ENCODE measurements around the gene TMEM141. TPM values are rescaled to one million over a fixed set of nuclear protein-coding genes. Genes with fewer than 3 reads are reported as not detected.

The TMEM141 gene
- total and polyA plus RNA-seq, 2 of the 8 experiments (the other 6 are each of a cell fraction or from before 2014, with no cell fraction given): 51.1 to 137 TPM

DNA sequence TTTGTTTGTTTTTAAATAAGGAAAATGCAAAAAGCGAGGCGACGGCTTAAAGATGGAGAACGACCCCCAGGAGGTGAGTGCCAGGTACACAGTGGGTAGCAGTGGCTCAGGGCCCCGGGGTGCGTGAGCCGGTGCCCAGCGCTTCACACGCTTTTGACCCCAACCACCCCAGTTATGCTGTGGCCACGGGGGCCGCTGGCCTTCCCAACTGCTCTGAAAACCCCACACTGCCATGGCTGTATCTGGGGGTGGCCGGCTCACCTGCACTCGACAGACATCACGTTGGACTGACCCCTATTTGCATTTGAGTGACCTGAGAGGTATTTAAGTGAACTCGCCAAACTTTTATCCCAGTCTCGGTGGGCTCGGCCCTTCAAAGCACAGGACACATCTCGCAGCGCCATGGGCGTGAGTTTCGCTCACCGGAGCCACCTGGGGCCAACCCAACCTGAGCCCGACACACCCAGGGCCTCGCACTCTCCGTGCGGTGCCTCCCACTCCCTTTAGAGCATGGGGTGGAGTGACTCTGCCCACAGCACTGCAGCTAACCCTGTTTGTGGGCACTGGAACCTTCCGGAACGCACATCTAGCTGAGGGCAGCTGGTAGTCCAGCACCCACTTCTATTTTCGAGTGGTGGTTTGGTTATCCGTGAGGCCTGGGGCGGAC, 37.5 kb downstream of the TMEM141 start:
- Histone ChIP-seq H4K91ac (replicated peaks; ENCODE audit: insufficient read length, low read length) (no peak overlapping the region), H2BK5ac (ENCODE audit: low read depth, low read length) (peak overlapping the region; percentile 44; the same call in 1 of the 2 replicates), H2BK20ac (ENCODE audit: low read length) (no peak overlapping the region), H2BK12ac (ENCODE audit: low read depth, low read length) (no peak overlapping the region), H2BK15ac (ENCODE audit: low read length) (no peak overlapping the region), H3K23ac (ENCODE audit: insufficient read length) (no peak overlapping the region), H3K14ac (ENCODE audit: insufficient read length) (no peak overlapping the region), H3K4me2 (ENCODE audit: insufficient read depth in 1 of 2, low read depth in 2 of 2, low read length in 2 of 2) (no peak overlapping the region), H3K36me3 (ENCODE audit: control insufficient read depth in 2 of 4, insufficient read depth in 4 of 4, low read length in 3 of 4) (peaks cover 17 to 59% (median 45%) of the 10 kb centered on the region in 4 experiments), H2AFZ (ENCODE audit: low read length) (no peak overlapping the region), H3K79me1 (ENCODE audit: low read depth, low read length) (peaks cover 4% of the 10 kb centered on the region; the same call in 1 of the 2 replicates), H3K4ac (replicated peaks; ENCODE audit: insufficient read length, low read depth, low read length) (no peak overlapping the region), H3K27me3 (replicated peaks in 1 of 4; ENCODE audit: control insufficient read depth in 3 of 4, extremely low read depth in 1 of 4, insufficient read depth in 3 of 4, low read length in 3 of 4) (no peaks in the 10 kb centered on the region), H3K4me1 (replicated peaks in 1 of 4; ENCODE audit: control insufficient read depth in 3 of 4, insufficient read depth in 4 of 4, low read length in 3 of 4) (no peaks in the 10 kb centered on the region; a peak in 1 of 7 replicates), H3K56ac (replicated peaks; ENCODE audit: insufficient read length, low read depth, low read length) (no peak overlapping the region), H3K18ac (ENCODE audit: extremely low read depth, low read length) (no peak overlapping the region), H3K4me3 (ENCODE audit: extremely low read depth in 1 of 4, insufficient read depth in 2 of 4, low read depth in 3 of 4, low read length in 4 of 4) (no peak overlapping the region), H3K9me3 (ENCODE audit: insufficient read depth in 2 of 2, low read depth in 1 of 2, low read length in 1 of 2) (no peaks in the 10 kb centered on the region), H3K23me2 (ENCODE audit: low read depth, low read length) (no peaks in the 10 kb centered on the region), H4K5ac (ENCODE audit: insufficient read length, low read depth, low read length) (no peak overlapping the region), H2BK120ac (replicated peaks; ENCODE audit: low read depth, low read length) (no peak overlapping the region), H3K9ac (replicated peaks in 1 of 4; ENCODE audit: extremely low read depth in 1 of 4, low read depth in 3 of 4, low read length in 3 of 4) (no peak overlapping the region), H4K20me1 (replicated peaks in 1 of 2; ENCODE audit: control insufficient read depth in 1 of 2, insufficient read depth in 2 of 2, low read length in 2 of 2) (peaks cover 5 to 29% of the 10 kb centered on the region in 2 experiments), H4K8ac (ENCODE audit: extremely low read depth, insufficient read depth, low read length) (no peak overlapping the region; the same call in 1 of the 2 replicates), H3K79me2 (ENCODE audit: control insufficient read depth in 1 of 2, insufficient read depth in 2 of 2, low read length in 2 of 2) (no peaks in the 10 kb centered on the region), H2AK5ac (ENCODE audit: low read depth, low read length) (no peak overlapping the region), H3K27ac (ENCODE audit: low read depth, low read length) (no peak overlapping the region)
- DNase-seq (ENCODE audit: low read depth in 1 of 2, low spot score in 2 of 2): no peak
- WGBS, 2 experiments (ENCODE audit: extremely low coverage in 1 of 2, insufficient coverage in 1 of 2, insufficient read length in 1 of 2, insufficient replicate concordance in 2 of 2, low coverage in 1 of 2, low lambda C conversion rate in 2 of 2, missing lambda C conversion rate in 1 of 2): 93% methylated on average over 29 of the region's 31 CpGs; no CpG with 5 or more reads in 1 of the 2 experiments
- CTCF ChIA-PET (ENCODE audit: partially characterized antibody): interaction anchor here (1.2 to 9.0 kb wide), 3 partner anchors 14 to 147 kb away, joined by 3 to 55 read pairs (median 3); partner anchors contain the start of gene AJM1
- FAIRE-seq: no peak
- POLR2A ChIA-PET (ENCODE audit: partially characterized antibody): interaction anchor here (0.7 to 20.5 kb wide), 4 partner anchors 20 to 29 kb away, joined by 3 to 248 read pairs (median 3); partner anchors contain the start of genes MAMDC4 and RABL6

Measured in H1 (cell line).